Measurements from ENCODE around the gene CAB39.

GRCh38 chr2:230687498-230687897 is 25.1 kb upstream of the CAB39 start:
- TF ChIP-seq CTCF (conservative IDR thresholded peaks at IDR 0.05 in 1 of 2, IDR thresholded peaks at IDR 0.05 in 1 of 2; ENCODE audit: extremely low read depth in 1 of 2, insufficient read depth in 1 of 2, low read depth in 1 of 2, low read length in 2 of 2) (no peak), EZH2 (IDR thresholded peaks at IDR 0.05; ENCODE audit: borderline replicate concordance, low read length) (no peak)
